SK-N-SH treated with all-trans-retinoic acid at 6 μM for 48 hours (cell line): ENCODE results near the gene HOXC5.

Source experiments
- ATAC-seq: fragments of 200-7000 bp; cut with Tn5 transposase; 3 replicates; pipeline ENCODE4 v1.9.1; 2020; ENCODE audit warnings: mild to moderate bottlenecking, moderate library complexity
- ARNTL ChIP-seq: fragments of 450-650 bp; formaldehyde crosslinking; IDR thresholded peaks from 2 replicates; pipeline ENCODE4 v1.5.0; 2020; ENCODE audit warnings: low read depth, mild to moderate bottlenecking, moderate library complexity, borderline replicate concordance
- BACH2 ChIP-seq: fragments of 250-450 bp; sonication (Bioruptor Pico); IDR thresholded peaks from 2 replicates; pipeline ENCODE4 v1.9.0; 2021; ENCODE audit warnings: mild to moderate bottlenecking, borderline replicate concordance
- CREB5 ChIP-seq: fragments of 250-450 bp; sonication (Bioruptor Pico); IDR thresholded peaks from 2 replicates; pipeline ENCODE4 v1.5.1; 2020; ENCODE audit warnings: low read depth, mild to moderate bottlenecking, moderate library complexity
- CSDC2 ChIP-seq: fragments of 250-450 bp; sonication (Bioruptor Pico); IDR thresholded peaks from 2 replicates; pipeline ENCODE4 v1.5.0; 2020; ENCODE audit warnings: mild to moderate bottlenecking, moderate library complexity
- CSRNP3 ChIP-seq: fragments of 250-450 bp; sonication (Bioruptor Pico); IDR thresholded peaks from 2 replicates; pipeline ENCODE4 v1.5.1; 2021; ENCODE audit warnings: mild to moderate bottlenecking, moderate library complexity
- ESRRG ChIP-seq: fragments of 250-450 bp; sonication (Bioruptor Pico); IDR thresholded peaks from 2 replicates; pipeline ENCODE4 v1.6.1; 2021; ENCODE audit warnings: mild to moderate bottlenecking
- GLIS3 ChIP-seq: fragments of 250-450 bp; sonication (Bioruptor Pico); IDR thresholded peaks from 2 replicates; pipeline ENCODE4 v1.5.0; 2020; ENCODE audit warnings: mild to moderate bottlenecking, moderate library complexity
- ISL1 ChIP-seq: fragments of 250-450 bp; sonication (Bioruptor Pico); IDR thresholded peaks from 2 replicates; pipeline ENCODE4 v2.1.2; 2022; ENCODE audit warnings: mild to moderate bottlenecking, moderate library complexity
- OSR1 ChIP-seq: fragments of 250-450 bp; sonication (Bioruptor Pico); IDR thresholded peaks from 2 replicates; pipeline ENCODE4 v1.8.0; 2022; ENCODE audit warnings: moderate library complexity, mild to moderate bottlenecking, inconsistent platforms
- PATZ1 ChIP-seq: fragments of 250-450 bp; sonication (Bioruptor Pico); IDR thresholded peaks from 2 replicates; pipeline ENCODE4 v1.8.0; 2020; ENCODE audit warnings: mild to moderate bottlenecking, moderate library complexity, borderline replicate concordance
- POU6F1 ChIP-seq: fragments of 250-450 bp; sonication (Bioruptor Pico); IDR thresholded peaks from 2 replicates; pipeline ENCODE4 v1.8.0; 2021; ENCODE audit warnings: low read depth, mild to moderate bottlenecking, moderate library complexity, borderline replicate concordance
- PPARA ChIP-seq: fragments of 250-450 bp; sonication (Bioruptor Pico); IDR thresholded peaks from 2 replicates; pipeline ENCODE4 v1.5.0; 2020; ENCODE audit warnings: mild to moderate bottlenecking, borderline replicate concordance
- SNAI2 ChIP-seq: fragments of 250-450 bp; sonication (Bioruptor Pico); IDR thresholded peaks from 2 replicates; pipeline ENCODE4 v1.5.0; 2020; ENCODE audit warnings: mild to moderate bottlenecking, moderate library complexity
- TCF4 ChIP-seq: fragments of 250-450 bp; sonication (Bioruptor Pico); IDR thresholded peaks from 2 replicates; pipeline ENCODE4 v1.8.0; 2021; ENCODE audit warnings: mild to moderate bottlenecking, moderate library complexity, borderline replicate concordance
- TOX ChIP-seq: fragments of 250-450 bp; sonication (Bioruptor Pico); IDR thresholded peaks from 2 replicates; pipeline ENCODE4 v1.8.0; 2021; ENCODE audit warnings: mild to moderate bottlenecking, moderate library complexity, borderline replicate concordance
- TSHZ2 ChIP-seq: fragments of 250-450 bp; sonication (Bioruptor Pico); IDR thresholded peaks from 2 replicates; pipeline ENCODE4 v1.5.0; 2020; ENCODE audit warnings: mild to moderate bottlenecking, moderate library complexity
- ZC3H10 ChIP-seq: fragments of 250-450 bp; sonication (Bioruptor Pico); IDR thresholded peaks from 2 replicates; pipeline ENCODE4 v1.5.1; 2021; ENCODE audit warnings: mild to moderate bottlenecking, moderate library complexity
- ZFP3 ChIP-seq: fragments of 250-450 bp; sonication (Bioruptor Pico); IDR thresholded peaks from 2 replicates; pipeline ENCODE4 v1.5.0; 2020; ENCODE audit warnings: mild to moderate bottlenecking, moderate library complexity
- ZFP30 ChIP-seq: fragments of 450-650 bp; formaldehyde crosslinking; IDR thresholded peaks from 2 replicates; pipeline ENCODE4 v1.5.0; 2022; ENCODE audit warnings: mild to moderate bottlenecking, moderate library complexity
- ZNF565 ChIP-seq: fragments of 450-650 bp; formaldehyde crosslinking; conservative IDR thresholded peaks from 2 replicates; pipeline ENCODE4 v1.5.0; 2020; ENCODE audit warnings: low read depth, mild to moderate bottlenecking, moderate library complexity
- ZNF70 ChIP-seq: fragments of 450-650 bp; formaldehyde crosslinking; IDR thresholded peaks from 2 replicates; pipeline ENCODE4 v1.5.0; 2020; ENCODE audit warnings: mild to moderate bottlenecking, moderate library complexity
- ZNF8 ChIP-seq: fragments of 450-650 bp; formaldehyde crosslinking; IDR thresholded peaks from 2 replicates; pipeline ENCODE4 v1.5.0; 2020; ENCODE audit warnings: mild to moderate bottlenecking, moderate library complexity

The HOXC5 gene

GRCh38 chr12:54055552-54055951 is 22.7 kb downstream of the HOXC5 start:
- TF ChIP-seq BACH2 (CRISPR knock-in tag) (no peak), TSHZ2 (CRISPR knock-in tag) (no peak), ESRRG (no peak), GLIS3 (CRISPR knock-in tag) (no peak), ARNTL (CRISPR knock-in tag) (no peak)
- TF ChIP-seq, all 23 proteins: peak for 0
- ATAC-seq = no peak

GRCh38 chr12:54056110-54056509 is 23.3 kb downstream of the HOXC5 start:
- ATAC-seq = no peak
- TF ChIP-seq POU6F1 (CRISPR knock-in tag) (no peak), ARNTL (CRISPR knock-in tag) (no peak), BACH2 (CRISPR knock-in tag) (no peak), TOX (no peak), SNAI2 (CRISPR knock-in tag) (no peak), ZC3H10 (CRISPR knock-in tag) (no peak), GLIS3 (CRISPR knock-in tag) (no peak), ZNF8 (CRISPR knock-in tag) (no peak), ZFP3 (CRISPR knock-in tag) (no peak), ZNF70 (CRISPR knock-in tag) (no peak), CSRNP3 (CRISPR knock-in tag) (no peak), OSR1 (CRISPR knock-in tag) (no peak), PATZ1 (CRISPR knock-in tag) (no peak), CSDC2 (CRISPR knock-in tag) (no peak), TCF4 (CRISPR knock-in tag) (no peak), ISL1 (CRISPR knock-in tag) (no peak), PPARA (CRISPR knock-in tag) (no peak), CREB5 (no peak), ZNF565 (CRISPR knock-in tag) (no peak), ZFP30 (CRISPR knock-in tag) (no peak)

GRCh38 chr12:54058128-54058768 is 25.4 kb downstream of the HOXC5 start:
- ATAC-seq = no peak
- no peak for TF ChIP-seq ZFP30 (CRISPR knock-in tag)
- TF ChIP-seq TOX = no peak
- no peak for TF ChIP-seq TSHZ2 (CRISPR knock-in tag)
- no peak for TF ChIP-seq PATZ1 (CRISPR knock-in tag)
- TF ChIP-seq ESRRG = no peak
- no peak for TF ChIP-seq ARNTL (CRISPR knock-in tag)
